H9 (cell line): ENCODE data around the gene KCNJ1. TPM values are rescaled to one million over a fixed set of nuclear protein-coding genes. Genes with fewer than 3 reads are reported as not detected.

ENCODE experiments used
- DNase-seq: peaks from one replicate; pipeline ENCODE4 v3.0.0-alpha.2; 2017
- H2AFZ ChIP-seq: one replicate; pipeline ENCODE4 v1.6.1; 2013; ENCODE audit warnings: mild to moderate bottlenecking, low read length, control low read depth, moderate library complexity
- H2AK5ac ChIP-seq: 2 replicates; pipeline ENCODE4 v1.6.1; 2013; ENCODE audit warnings: low read length, control low read depth, mixed read lengths; ENCODE audit not compliant: insufficient read length
- H2BK120ac ChIP-seq: one replicate; pipeline ENCODE4 v1.6.1; 2013; ENCODE audit warnings: low read depth, mild to moderate bottlenecking, low read length, control low read depth, inconsistent platforms; ENCODE audit not compliant: poor library complexity, severe bottlenecking
- H2BK12ac ChIP-seq: 2 replicates; pipeline ENCODE4 v1.6.1; 2013; ENCODE audit warnings: low read length, control low read depth, mixed read lengths, low read depth; ENCODE audit not compliant: insufficient read length
- H2BK15ac ChIP-seq: 2 replicates; pipeline ENCODE4 v1.6.1; 2013; ENCODE audit warnings: low read depth, low read length, control low read depth
- H2BK20ac ChIP-seq: one replicate; pipeline ENCODE4 v1.6.1; 2013; ENCODE audit warnings: low read depth, mild to moderate bottlenecking, low read length, control low read depth, inconsistent platforms; ENCODE audit not compliant: poor library complexity, severe bottlenecking
- H2BK5ac ChIP-seq: 2 replicates; pipeline ENCODE4 v1.6.1; 2013; ENCODE audit warnings: low read length, control low read depth, mixed read lengths; ENCODE audit not compliant: insufficient read length
- H3K14ac ChIP-seq: 2 replicates; pipeline ENCODE4 v1.6.1; 2013; ENCODE audit warnings: low read length, control low read depth; ENCODE audit not compliant: insufficient read depth
- H3K18ac ChIP-seq: 2 replicates; pipeline ENCODE4 v1.6.1; 2013; ENCODE audit warnings: low read depth, mild to moderate bottlenecking, mixed read lengths, low read length, control low read depth; ENCODE audit not compliant: insufficient read length
- H3K23ac ChIP-seq: 2 replicates; pipeline ENCODE4 v1.6.1; 2013; ENCODE audit warnings: low read length, control low read depth, mixed read lengths, low read depth; ENCODE audit not compliant: insufficient read length
- H3K23me2 ChIP-seq: 2 replicates; pipeline ENCODE4 v1.6.1; 2013; ENCODE audit warnings: low read depth, mild to moderate bottlenecking, mixed read lengths, low read length, control low read depth; ENCODE audit not compliant: insufficient read length, poor library complexity, severe bottlenecking
- H3K27ac ChIP-seq: 2 replicates; pipeline ENCODE4 v1.5.1; 2013; ENCODE audit warnings: low read length, control low read depth, mixed read lengths, low read depth; ENCODE audit not compliant: insufficient read length
- H3K27me3 ChIP-seq: 2 replicates; pipeline ENCODE4 v1.6.1; 2013; ENCODE audit warnings: low read length, control low read depth, inconsistent platforms; ENCODE audit not compliant: insufficient read depth
- H3K4ac ChIP-seq: 2 replicates; pipeline ENCODE4 v1.6.1; 2013; ENCODE audit warnings: low read depth, mild to moderate bottlenecking, control low read depth, inconsistent platforms, low read length, moderate library complexity
- H3K4me1 ChIP-seq: 2 replicates; pipeline ENCODE4 v1.6.1; 2013; ENCODE audit warnings: low read length, control low read depth, inconsistent platforms; ENCODE audit not compliant: insufficient read depth
- H3K4me2 ChIP-seq: 2 replicates; pipeline ENCODE4 v1.6.1; 2013; ENCODE audit warnings: low read length, control low read depth, mixed read lengths; ENCODE audit not compliant: insufficient read length, insufficient read depth
- H3K56ac ChIP-seq: 2 replicates; pipeline ENCODE4 v1.6.1; 2013; ENCODE audit warnings: low read depth, mild to moderate bottlenecking, mixed read lengths, low read length, control low read depth; ENCODE audit not compliant: insufficient read length
- H3K79me1 ChIP-seq: 2 replicates; pipeline ENCODE4 v1.6.1; 2013; ENCODE audit warnings: low read depth, mild to moderate bottlenecking, moderate library complexity, low read length, control low read depth, inconsistent platforms; ENCODE audit not compliant: insufficient read depth, poor library complexity, severe bottlenecking
- H3K79me2 ChIP-seq: 2 replicates; pipeline ENCODE4 v1.6.1; 2013; ENCODE audit warnings: low read length, control low read depth, inconsistent platforms; ENCODE audit not compliant: insufficient read depth
- H3K9ac ChIP-seq: 2 replicates; pipeline ENCODE4 v1.6.1; 2013; ENCODE audit warnings: low read length, control low read depth, mixed read lengths; ENCODE audit not compliant: insufficient read length; ENCODE audit errors: extremely low read depth
- H3K9me3 ChIP-seq: one replicate; pipeline ENCODE4 v1.6.1; 2013; ENCODE audit warnings: low read depth, low read length, inconsistent platforms; ENCODE audit not compliant: control insufficient read depth
- H3T11ph ChIP-seq: one replicate; pipeline ENCODE4 v1.6.1; 2013; ENCODE audit warnings: mild to moderate bottlenecking, low read length, control low read depth, inconsistent platforms
- H4K20me1 ChIP-seq: one replicate; pipeline ENCODE4 v1.6.1; 2013; ENCODE audit not compliant: control insufficient read depth, insufficient read length, insufficient read depth
- H4K5ac ChIP-seq: 2 replicates; pipeline ENCODE4 v1.6.1; 2013; ENCODE audit warnings: low read depth, mild to moderate bottlenecking, mixed read lengths, low read length, control low read depth; ENCODE audit not compliant: insufficient read length
- H4K8ac ChIP-seq: replicated peaks from 2 replicates; pipeline ENCODE4 v1.6.1; 2013; ENCODE audit warnings: low read length, control low read depth, mixed read lengths, low read depth; ENCODE audit not compliant: insufficient read length
- H4K91ac ChIP-seq: 2 replicates; pipeline ENCODE4 v1.6.1; 2013; ENCODE audit warnings: low read depth, mild to moderate bottlenecking, moderate library complexity, mixed read lengths, low read length, control low read depth; ENCODE audit not compliant: insufficient read length
- H3K27ac Mint-ChIP-seq, 3 experiments: 2 replicates in 2 of 3; 3 replicates in 1 of 3; pipeline ENCODE4 v1.8.0; 2020 to 2021; ENCODE audit warnings: mixed read lengths in 3 of 3, mild to moderate bottlenecking in 1 of 3, moderate library complexity in 1 of 3
- H3K27me3 Mint-ChIP-seq: 2 replicates; pipeline ENCODE4 v1.8.0; 2021; ENCODE audit warnings: low read depth, mild to moderate bottlenecking, moderate library complexity, mixed read lengths
- H3K36me3 Mint-ChIP-seq, 3 experiments: 2 replicates in 2 of 3; 3 replicates in 1 of 3; pipeline ENCODE4 v1.8.0; 2020 to 2021; ENCODE audit warnings: low read depth in 3 of 3, mixed read lengths in 3 of 3; ENCODE audit not compliant: insufficient read depth in 1 of 3
- H3K4me1 Mint-ChIP-seq, 2 experiments: 2 replicates each; pipeline ENCODE4 v1.8.0; 2020; ENCODE audit warnings: mixed read lengths in 2 of 2
- H3K4me3 Mint-ChIP-seq, 2 experiments: 2 replicates in 1 of 2; 3 replicates in 1 of 2; pipeline ENCODE4 v1.8.0; 2020 to 2021; ENCODE audit warnings: mild to moderate bottlenecking in 2 of 2, mixed read lengths in 2 of 2, moderate library complexity in 1 of 2
- H3K9me3 Mint-ChIP-seq, 2 experiments: 2 replicates in 1 of 2; 3 replicates in 1 of 2; pipeline ENCODE4 v1.8.0; 2020; ENCODE audit warnings: mild to moderate bottlenecking in 2 of 2, mixed read lengths in 2 of 2, moderate library complexity in 1 of 2
- WGBS: extraction: QIAGEN DNeasy Blood & Tissue Kit; methylation state at CpG from one replicate; pipeline ENCODE4 v1.1.7; 2013; ENCODE audit warnings: missing lambda C conversion rate, low lambda C conversion rate, mixed read lengths; ENCODE audit not compliant: insufficient read length; ENCODE audit errors: extremely low coverage; 5-methylcytosine and 5-hydroxymethylcytosine counted together
- total RNA-seq: library from RNA; stranded (reverse); gene quantifications from 2 replicates; pipeline ENCODE4 v1.2.1, GENCODE V29; 2021
- TF ChIP-seq, protein P1 (sequence below): fragments of 200-600 bp; sonication (generic); conservative IDR thresholded peaks from 3 replicates; pipeline ENCODE4 v1.8.0; 2021; ENCODE audit warnings: antibody characterized with exemption, mild to moderate bottlenecking

KCNJ1 gene
- total RNA-seq, 1 experiment from 2014 or later: not detected

DNA sequence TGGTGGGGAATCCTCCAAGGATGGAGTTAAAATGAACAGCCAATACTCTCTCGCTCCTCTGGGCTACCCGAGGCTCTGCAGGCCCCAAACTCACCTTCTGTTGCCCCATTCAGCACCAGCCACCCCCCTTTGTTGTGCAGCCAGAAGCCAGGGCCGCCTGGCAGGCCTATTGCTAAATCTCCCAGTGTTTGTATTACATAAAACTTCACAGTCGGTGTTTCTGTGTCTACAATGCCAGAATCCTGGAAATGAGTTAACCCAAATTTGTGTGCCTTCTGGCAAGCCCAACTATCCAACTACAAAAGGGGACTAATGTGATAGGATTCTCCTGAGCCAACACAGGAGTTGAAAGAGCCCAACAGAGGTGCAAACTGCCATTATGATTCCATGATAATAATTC lies 33.4 kb upstream of the KCNJ1 start:
- no peak overlapping the region for H4K5ac ChIP-seq
- H3K14ac ChIP-seq: no peak overlapping the region
- Mint-ChIP-seq H3K27ac (no peak overlapping the region), H3K9me3 (no peaks in the 10 kb centered on the region; a peak in 2 of 5 replicates), H3K36me3 (no peaks in the 10 kb centered on the region), H3K27me3 (peaks cover 95% of the 10 kb centered on the region), H3K4me1 (peaks cover 34 to 41% of the 10 kb centered on the region in 2 experiments), H3K4me3 (no peak overlapping the region)
- no peak overlapping the region for H2BK120ac ChIP-seq
- H3T11ph ChIP-seq: no peak overlapping the region
- H3K4me1 ChIP-seq: peaks cover 2% of the 10 kb centered on the region; the same call in 1 of the 2 replicates
- no peaks in the 10 kb centered on the region for H3K9me3 ChIP-seq
- H3K4me2 ChIP-seq: no peak overlapping the region
- H3K27me3 ChIP-seq: peaks cover 51% of the 10 kb centered on the region
- no peak overlapping the region for H4K91ac ChIP-seq
- H3K18ac ChIP-seq: no peak overlapping the region
- no peak overlapping the region for H2BK20ac ChIP-seq
- DNase-seq: no peak
- peaks cover 9% of the 10 kb centered on the region for H3K23me2 ChIP-seq
- no peak overlapping the region for H2BK5ac ChIP-seq
- H2BK12ac ChIP-seq: no peak overlapping the region
- no peak overlapping the region for H2AK5ac ChIP-seq
- H2BK15ac ChIP-seq: no peak overlapping the region
- no peaks in the 10 kb centered on the region for H3K79me1 ChIP-seq
- no peak overlapping the region for H4K8ac ChIP-seq
- H2AFZ ChIP-seq: no peak overlapping the region
- no peak overlapping the region for H3K23ac ChIP-seq
- no CpG with 5 or more reads among the region's 4 CpGs for WGBS
- H3K79me2 ChIP-seq: no peaks in the 10 kb centered on the region
- no peak overlapping the region for H3K27ac ChIP-seq
- H3K9ac ChIP-seq: no peak overlapping the region
- H3K56ac ChIP-seq: no peak overlapping the region
- peaks cover 4% of the 10 kb centered on the region for H4K20me1 ChIP-seq
- H3K4ac ChIP-seq: no peak overlapping the region
- TF ChIP-seq, protein P1, sequence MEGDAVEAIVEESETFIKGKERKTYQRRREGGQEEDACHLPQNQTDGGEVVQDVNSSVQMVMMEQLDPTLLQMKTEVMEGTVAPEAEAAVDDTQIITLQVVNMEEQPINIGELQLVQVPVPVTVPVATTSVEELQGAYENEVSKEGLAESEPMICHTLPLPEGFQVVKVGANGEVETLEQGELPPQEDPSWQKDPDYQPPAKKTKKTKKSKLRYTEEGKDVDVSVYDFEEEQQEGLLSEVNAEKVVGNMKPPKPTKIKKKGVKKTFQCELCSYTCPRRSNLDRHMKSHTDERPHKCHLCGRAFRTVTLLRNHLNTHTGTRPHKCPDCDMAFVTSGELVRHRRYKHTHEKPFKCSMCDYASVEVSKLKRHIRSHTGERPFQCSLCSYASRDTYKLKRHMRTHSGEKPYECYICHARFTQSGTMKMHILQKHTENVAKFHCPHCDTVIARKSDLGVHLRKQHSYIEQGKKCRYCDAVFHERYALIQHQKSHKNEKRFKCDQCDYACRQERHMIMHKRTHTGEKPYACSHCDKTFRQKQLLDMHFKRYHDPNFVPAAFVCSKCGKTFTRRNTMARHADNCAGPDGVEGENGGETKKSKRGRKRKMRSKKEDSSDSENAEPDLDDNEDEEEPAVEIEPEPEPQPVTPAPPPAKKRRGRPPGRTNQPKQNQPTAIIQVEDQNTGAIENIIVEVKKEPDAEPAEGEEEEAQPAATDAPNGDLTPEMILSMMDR: no peak
